Airway epithelial cell (primary cell): Measurements from ENCODE around the gene PNISR. TPM values are rescaled to one million over a fixed set of nuclear protein-coding genes. Genes with fewer than 3 reads are reported as not detected.

Experiments used
- total RNA-seq: library from RNA; depleted of rRNA; stranded (reverse); fragments of >200 nt; gene quantifications from 2 replicates; pipeline ENCODE4 v1.2.3, GENCODE V29; 2015

PNISR gene
- total RNA-seq, result 19.3 and 25.5 TPM in 2 replicates

GRCh38 chr6:99424761-99425646 lies at the start of gene PNISR:
TSS of gene PNISR (minus strand) at chr6:99425308. CDS start at chr6:99414659, 10,649 bp downstream.

GRCh38 chr6:99393698-99394531 lies 31.2 kb downstream of the PNISR start, which contains the start of gene COQ3:
TSS of gene COQ3 (minus strand) at chr6:99394195. CDS start at chr6:99394179, 16 bp downstream.

GRCh38 chr6:99349171-99350141 lies 75.7 kb downstream of the PNISR start, which contains the start of gene FAXC:
TSS of gene FAXC (minus strand) at chr6:99349674. CDS start at chr6:99349372, 302 bp downstream.

Other genes starting within 250 kb of the PNISR start
- gene FAXC, start 75.6 kb downstream of the PNISR start, total RNA-seq, result 3.9 and 5.9 TPM in 2 replicates
- 10.2 and 10.9 TPM in 2 replicates for gene COQ3, start 31.1 kb downstream of the PNISR start, total RNA-seq
- gene USP45, start 90.1 kb upstream of the PNISR start, total RNA-seq, result 8.1 and 8.3 TPM in 2 replicates
- 76.6 and 79.6 TPM in 2 replicates for gene CCNC, start 143.4 kb upstream of the PNISR start, total RNA-seq
- gene PRDM13, start 181.5 kb upstream of the PNISR start, total RNA-seq, result not detected in 2 replicates